Medulla oblongata (tissue), 1 donor: ENCODE results near the gene NDST1.
A peak's percentile ranks its signal among the peaks of the same experiment; 100 is the strongest.
"Not testable (repeated sequence)": the region's sequence is repeated elsewhere in the genome, so short reads cannot be mapped to it uniquely, and the experiment has no call there.

Experiments
- DNase-seq: peaks from one replicate; pipeline ENCODE4 v3.0.0-alpha.2; 2015; ENCODE audit errors: extremely low spot score

The NDST1 gene

GRCh38 chr5:150508277-150508640 is 328 bp downstream of the NDST1 start:
- no peak for DNase-seq

- no peak for DNase-seq
These were observed 897 bp downstream of the NDST1 start for GRCh38 chr5:150508828-150509227.

- no peak for DNase-seq
These were observed 2.1 kb downstream of the NDST1 start for GRCh38 chr5:150509992-150510391.

- DNase-seq = no peak
These were observed 2.7 kb downstream of the NDST1 start for GRCh38 chr5:150510460-150511263.

- no peak for DNase-seq
These were observed 3.8 kb downstream of the NDST1 start for GRCh38 chr5:150511578-150512367.

GRCh38 chr5:150512368-150512747 is 4.4 kb downstream of the NDST1 start:
- no peak for DNase-seq

- DNase-seq = no peak
These were observed 5.7 kb downstream of the NDST1 start for GRCh38 chr5:150513375-150514309.

GRCh38 chr5:150514708-150515211 is 6.8 kb downstream of the NDST1 start:
- DNase-seq = no peak

- no peak for DNase-seq
These were observed 7.5 kb downstream of the NDST1 start for GRCh38 chr5:150515446-150515845.

- no peak for DNase-seq
These were observed 8.1 kb downstream of the NDST1 start for GRCh38 chr5:150516011-150516410.

- DNase-seq = no peak
These were observed 9.6 kb downstream of the NDST1 start for GRCh38 chr5:150517272-150518152.

- not testable (repeated sequence) for DNase-seq
These were observed 11.0 kb downstream of the NDST1 start for GRCh38 chr5:150518712-150519559.

- no peak for DNase-seq
These were observed 11.6 kb downstream of the NDST1 start for GRCh38 chr5:150519560-150519945.

- no peak for DNase-seq
These were observed 12.0 kb downstream of the NDST1 start for GRCh38 chr5:150519978-150520377.

GRCh38 chr5:150520747-150521521 is 13.0 kb downstream of the NDST1 start:
- DNase-seq = no peak

GRCh38 chr5:150521522-150521817 is 13.5 kb downstream of the NDST1 start:
- no peak for DNase-seq

GRCh38 chr5:150521939-150522503 is 14.1 kb downstream of the NDST1 start:
- no peak for DNase-seq

- peak; percentile 74 for DNase-seq
These were observed 14.8 kb downstream of the NDST1 start for GRCh38 chr5:150522504-150523414.
